Activated naive CD8-positive, alpha-beta T cell treated with anti-CD3 and anti-CD28 coated beads, Interleukin-2, amount 50 U/mL, for 24 hours (primary cell): ENCODE results near the gene FBN1.

ENCODE experiments used
- ATAC-seq: fragments of 150-1000 bp; cut with Tn5 transposase; one replicate; pipeline ENCODE4 v1.10.0; 2021
- DNase-seq: peaks from one replicate; pipeline ENCODE4 v3.0.0; 2021
- H3K27ac Mint-ChIP-seq: one replicate; pipeline ENCODE4 v1.8.0; 2021; ENCODE audit warnings: mild to moderate bottlenecking, mixed read lengths
- H3K27me3 Mint-ChIP-seq: one replicate; pipeline ENCODE4 v1.8.0; 2021; ENCODE audit warnings: mixed read lengths
- H3K36me3 Mint-ChIP-seq: one replicate; pipeline ENCODE4 v1.8.0; 2021; ENCODE audit warnings: low read depth, mixed read lengths
- H3K4me1 Mint-ChIP-seq: one replicate; pipeline ENCODE4 v1.8.0; 2021; ENCODE audit warnings: mixed read lengths
- H3K4me3 Mint-ChIP-seq: one replicate; pipeline ENCODE4 v1.8.0; 2021; ENCODE audit warnings: mild to moderate bottlenecking, moderate library complexity, mixed read lengths
- H3K9me3 Mint-ChIP-seq: one replicate; pipeline ENCODE4 v1.8.0; 2021; ENCODE audit warnings: mixed read lengths

The FBN1 gene

DNA sequence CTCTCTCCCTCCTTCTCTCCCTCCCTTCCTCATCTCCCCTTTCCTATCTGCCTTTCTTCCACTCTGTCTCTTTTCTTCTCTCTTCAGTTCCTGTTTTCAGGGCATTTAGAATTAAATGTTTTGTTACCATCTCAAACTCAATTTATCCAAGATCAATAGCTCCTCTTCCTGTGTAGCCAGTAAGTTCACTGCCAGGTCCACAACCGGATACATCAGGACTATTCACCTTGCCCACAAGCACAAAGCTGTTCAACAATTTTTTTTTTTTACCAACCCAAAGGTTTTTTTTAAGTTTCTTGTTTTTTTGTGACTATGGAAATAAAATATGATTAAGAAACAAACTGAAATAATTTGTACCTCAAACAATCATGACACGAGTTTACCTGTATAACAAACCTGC is 26.1 kb downstream of the FBN1 start:
- H3K36me3 Mint-ChIP-seq: no peaks in the 10 kb centered on the region
- H3K9me3 Mint-ChIP-seq: no peaks in the 10 kb centered on the region
- no peak for DNase-seq
- no peak overlapping the region for H3K27ac Mint-ChIP-seq
- no peaks in the 10 kb centered on the region for H3K4me1 Mint-ChIP-seq
- H3K27me3 Mint-ChIP-seq: no peaks in the 10 kb centered on the region
- ATAC-seq: no peak
- H3K4me3 Mint-ChIP-seq: no peak overlapping the region

GRCh38 chr15:48617619-48618018 is 27.9 kb downstream of the FBN1 start:
- Mint-ChIP-seq H3K36me3 (no peaks in the 10 kb centered on the region), H3K4me1 (no peaks in the 10 kb centered on the region), H3K27me3 (no peaks in the 10 kb centered on the region), H3K4me3 (no peak overlapping the region), H3K9me3 (no peaks in the 10 kb centered on the region), H3K27ac (no peak overlapping the region)
- ATAC-seq (no peak), DNase-seq (no peak)

DNA sequence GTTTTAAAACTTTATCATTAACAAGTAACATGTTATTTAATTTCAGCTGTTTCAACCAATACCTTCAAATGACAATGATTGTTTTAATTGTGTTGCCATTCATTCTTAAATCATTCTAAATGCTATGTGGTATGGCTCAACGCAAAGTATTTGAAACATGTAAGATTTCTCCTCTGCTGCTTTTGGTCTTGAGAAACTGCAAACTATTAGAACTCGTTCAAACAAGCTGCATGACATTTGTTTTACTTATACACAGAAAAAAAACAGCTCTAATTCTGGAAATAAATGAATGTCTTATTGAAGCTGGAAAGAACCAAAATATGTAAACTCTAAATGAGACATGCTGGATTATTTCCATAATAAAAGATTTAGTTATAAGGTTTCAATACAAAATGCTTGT is 29.3 kb downstream of the FBN1 start:
- ATAC-seq: no peak
- Mint-ChIP-seq H3K27ac (no peak overlapping the region), H3K36me3 (no peaks in the 10 kb centered on the region), H3K27me3 (no peaks in the 10 kb centered on the region), H3K4me3 (no peak overlapping the region), H3K9me3 (no peaks in the 10 kb centered on the region), H3K4me1 (no peaks in the 10 kb centered on the region)
- DNase-seq: no peak

DNA sequence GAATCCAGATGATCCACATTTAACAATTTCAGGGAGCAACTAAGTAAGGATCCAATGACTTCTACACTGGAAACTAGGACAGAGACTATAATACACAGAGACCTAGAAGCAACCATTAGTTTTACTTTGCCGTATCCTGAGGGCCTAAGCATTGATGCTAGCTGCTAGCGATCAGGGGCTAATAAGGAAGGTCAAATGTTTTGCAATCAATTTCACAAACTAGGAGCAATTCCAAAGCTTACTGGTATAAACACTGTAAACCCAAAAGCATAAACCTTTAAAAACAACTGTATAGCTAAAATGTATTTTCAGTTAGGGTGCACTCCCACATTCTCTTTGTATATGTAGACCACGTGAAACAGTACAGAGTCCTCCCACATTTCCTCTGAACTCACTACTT is 31.5 kb downstream of the FBN1 start:
- H3K27me3 Mint-ChIP-seq: no peaks in the 10 kb centered on the region
- H3K4me1 Mint-ChIP-seq: no peaks in the 10 kb centered on the region
- ATAC-seq (no peak), DNase-seq (no peak)
- no peaks in the 10 kb centered on the region for H3K9me3 Mint-ChIP-seq
- no peak overlapping the region for H3K27ac Mint-ChIP-seq
- H3K4me3 Mint-ChIP-seq: no peak overlapping the region
- H3K36me3 Mint-ChIP-seq: no peaks in the 10 kb centered on the region

GRCh38 chr15:48609486-48609885 is 36.0 kb downstream of the FBN1 start:
- ATAC-seq (no peak), DNase-seq (no peak)
- no peaks in the 10 kb centered on the region for H3K27me3 Mint-ChIP-seq
- H3K4me3 Mint-ChIP-seq: no peak overlapping the region
- H3K36me3 Mint-ChIP-seq: no peaks in the 10 kb centered on the region
- H3K9me3 Mint-ChIP-seq: no peaks in the 10 kb centered on the region
- no peaks in the 10 kb centered on the region for H3K4me1 Mint-ChIP-seq
- no peak overlapping the region for H3K27ac Mint-ChIP-seq

DNA sequence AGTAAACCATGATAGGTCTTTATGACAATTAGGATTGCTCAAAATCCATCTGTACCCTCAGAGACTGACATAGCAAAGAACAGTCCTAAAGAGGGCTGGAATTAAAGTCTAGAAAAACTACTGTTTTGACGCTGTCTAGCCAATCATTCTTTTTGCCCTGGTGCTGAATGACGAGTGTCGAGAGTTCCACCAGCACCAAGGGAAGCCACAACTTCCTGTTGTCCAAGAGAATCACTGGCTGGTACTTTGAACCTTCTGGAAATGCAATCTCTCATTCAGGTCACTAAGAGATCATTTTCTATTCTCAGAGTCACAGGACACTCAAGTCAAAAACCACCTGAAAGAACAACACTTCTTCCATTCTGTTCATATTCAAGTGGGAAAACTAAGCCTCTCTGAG is 37.7 kb downstream of the FBN1 start:
- no peak overlapping the region for H3K4me3 Mint-ChIP-seq
- H3K4me1 Mint-ChIP-seq: no peaks in the 10 kb centered on the region
- no peak overlapping the region for H3K27ac Mint-ChIP-seq
- H3K27me3 Mint-ChIP-seq: no peaks in the 10 kb centered on the region
- H3K36me3 Mint-ChIP-seq: no peaks in the 10 kb centered on the region
- no peak for ATAC-seq
- DNase-seq: no peak
- no peaks in the 10 kb centered on the region for H3K9me3 Mint-ChIP-seq

GRCh38 chr15:48604567-48604966 is 40.9 kb downstream of the FBN1 start:
- DNase-seq (no peak), ATAC-seq (no peak)
- no peaks in the 10 kb centered on the region for H3K9me3 Mint-ChIP-seq
- no peak overlapping the region for H3K27ac Mint-ChIP-seq
- no peaks in the 10 kb centered on the region for H3K36me3 Mint-ChIP-seq
- H3K4me3 Mint-ChIP-seq: no peak overlapping the region
- no peaks in the 10 kb centered on the region for H3K27me3 Mint-ChIP-seq
- no peaks in the 10 kb centered on the region for H3K4me1 Mint-ChIP-seq

DNA sequence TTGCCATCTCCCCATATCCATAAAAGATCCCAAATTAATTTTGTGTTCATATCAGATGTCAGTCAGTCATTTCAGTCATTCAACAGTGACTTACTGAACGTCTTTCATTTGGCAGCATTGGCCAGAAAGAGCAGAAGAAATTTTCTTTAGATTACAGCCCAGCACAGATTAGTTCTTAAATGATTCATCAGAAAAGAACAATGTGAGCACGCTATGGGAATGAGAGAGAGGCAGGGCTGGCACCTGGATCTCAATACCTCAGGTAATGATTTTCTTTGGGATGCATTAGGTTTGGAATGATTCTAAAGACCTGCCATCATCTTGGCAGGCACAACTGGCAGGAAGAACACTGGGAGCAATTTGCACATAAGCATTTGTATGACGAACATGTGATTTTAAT is 41.6 kb downstream of the FBN1 start:
- DNase-seq (no peak), ATAC-seq (no peak)
- H3K36me3 Mint-ChIP-seq: no peaks in the 10 kb centered on the region
- H3K4me3 Mint-ChIP-seq: no peak overlapping the region
- H3K27me3 Mint-ChIP-seq: no peaks in the 10 kb centered on the region
- H3K9me3 Mint-ChIP-seq: no peaks in the 10 kb centered on the region
- no peak overlapping the region for H3K27ac Mint-ChIP-seq
- H3K4me1 Mint-ChIP-seq: no peaks in the 10 kb centered on the region

DNA sequence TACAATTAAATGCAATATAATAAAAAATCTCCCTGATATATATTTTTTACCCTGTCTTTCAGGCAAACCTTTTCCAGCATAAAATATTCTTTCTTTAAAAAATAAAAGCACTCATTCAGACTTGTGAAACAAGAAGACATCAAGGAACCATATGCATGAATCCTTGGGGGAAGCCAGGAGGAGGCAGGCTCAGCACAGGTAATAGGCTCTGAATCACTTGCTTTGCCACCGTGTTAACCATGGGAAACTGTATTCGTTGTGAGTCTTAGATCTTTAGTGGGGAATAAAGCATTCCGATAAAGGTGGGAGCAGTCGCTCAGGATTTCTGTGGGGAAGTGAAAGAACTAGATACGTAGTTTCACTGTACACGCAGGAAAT is 42.4 kb downstream of the FBN1 start:
- H3K36me3 Mint-ChIP-seq: no peaks in the 10 kb centered on the region
- H3K9me3 Mint-ChIP-seq: no peaks in the 10 kb centered on the region
- no peak for DNase-seq
- H3K27ac Mint-ChIP-seq: no peak overlapping the region
- ATAC-seq: no peak
- no peaks in the 10 kb centered on the region for H3K27me3 Mint-ChIP-seq
- no peaks in the 10 kb centered on the region for H3K4me1 Mint-ChIP-seq
- H3K4me3 Mint-ChIP-seq: no peak overlapping the region

GRCh38 chr15:48602358-48603122 is 43.0 kb downstream of the FBN1 start:
- Mint-ChIP-seq H3K27me3 (no peaks in the 10 kb centered on the region), H3K4me3 (no peak overlapping the region), H3K27ac (no peak overlapping the region), H3K4me1 (no peaks in the 10 kb centered on the region), H3K9me3 (no peaks in the 10 kb centered on the region), H3K36me3 (no peaks in the 10 kb centered on the region)
- no peak for ATAC-seq
- DNase-seq: no peak

DNA sequence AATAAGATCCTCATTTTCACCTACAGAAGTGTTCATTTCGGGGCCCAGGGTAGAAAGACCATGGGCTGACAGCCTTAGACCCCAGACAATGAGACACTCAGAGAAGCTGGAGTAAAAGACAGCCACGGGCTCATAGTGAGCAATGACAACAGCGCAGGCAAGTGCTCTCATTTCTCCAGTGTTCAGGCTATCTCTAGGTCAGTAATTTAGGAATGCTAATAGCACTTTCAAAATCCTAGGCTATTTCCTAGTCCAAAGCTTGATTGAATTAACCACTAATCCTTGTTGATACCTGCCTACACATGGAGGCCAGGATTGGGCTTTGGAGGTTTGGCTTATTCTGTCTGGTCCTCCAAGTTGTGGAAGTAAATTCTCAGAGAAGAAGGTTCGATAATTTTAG is 44.4 kb downstream of the FBN1 start:
- Mint-ChIP-seq H3K9me3 (no peaks in the 10 kb centered on the region), H3K36me3 (no peaks in the 10 kb centered on the region), H3K27me3 (no peaks in the 10 kb centered on the region), H3K4me3 (no peak overlapping the region), H3K27ac (no peak overlapping the region), H3K4me1 (no peaks in the 10 kb centered on the region)
- DNase-seq (no peak), ATAC-seq (no peak)

- H3K36me3 Mint-ChIP-seq: no peaks in the 10 kb centered on the region
- ATAC-seq (no peak), DNase-seq (no peak)
- no peak overlapping the region for H3K4me3 Mint-ChIP-seq
- peaks cover 2% of the 10 kb centered on the region for H3K27me3 Mint-ChIP-seq
- H3K9me3 Mint-ChIP-seq: no peaks in the 10 kb centered on the region
- H3K4me1 Mint-ChIP-seq: no peaks in the 10 kb centered on the region
- H3K27ac Mint-ChIP-seq: no peak overlapping the region
Measured at GRCh38 chr15:48596841-48597240, 48.7 kb downstream of the FBN1 start.

DNA sequence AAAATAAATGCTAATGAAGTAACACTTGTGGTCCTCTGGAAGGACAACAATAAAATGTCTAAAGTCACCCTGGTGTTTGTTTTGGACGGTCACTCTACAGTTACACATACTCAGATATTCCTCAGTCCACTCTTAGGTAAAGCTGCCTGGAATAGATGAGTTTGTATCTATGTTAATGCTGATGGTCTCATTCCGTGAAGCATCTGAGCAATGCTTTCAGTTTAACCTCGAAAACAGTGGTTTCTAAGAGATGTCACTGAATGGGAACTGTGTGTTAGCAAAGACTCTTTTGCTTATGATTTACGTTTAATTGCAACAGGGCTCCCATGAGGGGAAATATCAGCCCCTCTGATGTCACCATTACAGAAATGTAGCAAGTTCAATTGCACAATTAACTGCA is 49.1 kb downstream of the FBN1 start:
- Mint-ChIP-seq H3K4me3 (no peak overlapping the region), H3K27ac (no peak overlapping the region), H3K36me3 (no peaks in the 10 kb centered on the region), H3K9me3 (no peaks in the 10 kb centered on the region), H3K27me3 (peaks cover 2% of the 10 kb centered on the region), H3K4me1 (no peaks in the 10 kb centered on the region)
- ATAC-seq (no peak), DNase-seq (no peak)

DNA sequence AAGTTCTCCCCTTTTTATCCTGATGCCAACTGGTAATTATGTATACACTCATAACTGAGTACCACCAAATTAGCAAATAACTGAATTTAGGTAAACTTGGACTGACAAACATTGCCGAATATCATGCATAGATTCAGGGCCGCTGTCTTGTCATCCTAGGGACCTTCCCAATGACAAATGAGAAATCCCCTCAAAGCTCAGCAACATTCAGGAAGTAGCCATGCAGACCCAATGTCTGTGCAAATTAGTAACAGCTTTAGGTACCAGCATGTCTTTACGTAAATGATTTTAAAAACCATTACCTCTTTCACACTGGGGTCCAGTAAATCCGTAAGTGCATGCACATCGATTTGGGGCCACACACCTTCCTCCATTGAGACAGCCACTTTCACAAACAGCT is 49.5 kb downstream of the FBN1 start:
- DNase-seq (no peak), ATAC-seq (no peak)
- H3K4me3 Mint-ChIP-seq: no peak overlapping the region
- no peaks in the 10 kb centered on the region for H3K36me3 Mint-ChIP-seq
- no peaks in the 10 kb centered on the region for H3K9me3 Mint-ChIP-seq
- H3K27me3 Mint-ChIP-seq: peaks cover 2% of the 10 kb centered on the region
- no peaks in the 10 kb centered on the region for H3K4me1 Mint-ChIP-seq
- H3K27ac Mint-ChIP-seq: no peak overlapping the region

DNA sequence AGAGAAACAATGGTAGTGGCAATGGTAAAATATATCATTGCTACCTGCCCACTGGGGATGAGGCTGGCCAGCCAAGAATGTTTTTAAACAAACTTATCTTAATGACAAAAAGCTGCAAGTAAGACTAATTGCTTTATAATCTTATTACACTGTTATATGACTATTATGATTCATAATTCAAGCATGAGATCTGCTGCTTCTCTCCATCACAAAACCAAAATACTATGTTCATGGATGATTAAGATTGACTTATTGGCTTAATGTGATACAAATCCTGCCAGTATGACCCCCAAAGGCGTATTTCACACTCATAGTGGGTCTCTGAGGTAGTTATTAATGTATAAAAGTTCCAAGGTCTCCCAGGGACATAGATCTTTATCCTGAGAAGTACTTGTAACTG is 52.6 kb downstream of the FBN1 start:
- DNase-seq (no peak), ATAC-seq (no peak)
- no peaks in the 10 kb centered on the region for H3K9me3 Mint-ChIP-seq
- no peak overlapping the region for H3K4me3 Mint-ChIP-seq
- no peak overlapping the region for H3K27ac Mint-ChIP-seq
- H3K27me3 Mint-ChIP-seq: peaks cover 2% of the 10 kb centered on the region
- no peaks in the 10 kb centered on the region for H3K36me3 Mint-ChIP-seq
- H3K4me1 Mint-ChIP-seq: no peaks in the 10 kb centered on the region

DNA sequence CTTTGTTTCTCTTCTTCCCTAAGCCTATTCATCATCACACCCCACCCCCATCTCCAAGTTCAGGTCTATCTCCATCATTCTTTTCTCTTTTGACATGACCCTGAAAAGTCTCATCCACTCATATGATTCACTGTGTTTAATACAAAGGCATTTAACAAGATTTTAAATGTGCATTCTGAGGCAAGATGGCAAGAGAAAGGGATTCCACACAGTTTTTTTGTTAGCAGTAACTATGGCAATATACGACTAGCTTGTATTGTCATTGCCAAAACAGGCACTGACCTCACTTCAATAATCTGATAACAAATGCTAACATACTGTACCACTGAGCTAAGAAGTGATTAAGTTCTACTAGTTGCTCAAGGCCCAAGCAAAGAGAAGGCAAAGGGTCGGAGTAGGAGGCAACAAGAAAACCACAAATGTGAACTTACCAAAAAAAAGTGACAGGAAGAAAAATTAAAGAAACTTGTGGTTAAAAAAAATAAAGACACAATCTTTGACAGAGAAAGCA is 53.2 kb downstream of the FBN1 start:
- Mint-ChIP-seq H3K27ac (no peak overlapping the region), H3K36me3 (no peaks in the 10 kb centered on the region), H3K27me3 (peaks cover 2% of the 10 kb centered on the region), H3K4me1 (no peaks in the 10 kb centered on the region), H3K4me3 (no peak overlapping the region), H3K9me3 (no peaks in the 10 kb centered on the region)
- no peak for DNase-seq
- peak; percentile 49 for ATAC-seq
